GM12878 (cell line): ENCODE results near the gene F2RL3.

ENCODE experiments used
- POLR2A ChIP-seq: IDR thresholded peaks from 2 replicates; pipeline ENCODE4 v1.6.1; 2011; ENCODE audit warnings: low read depth, mild to moderate bottlenecking, low read length
- TF ChIP-seq, protein P1 (sequence below), 3 experiments: IDR thresholded peaks in 2 of 3; conservative IDR thresholded peaks in 1 of 3; 2 replicates each; pipeline ENCODE4 v1.5.1; 2011; ENCODE audit warnings: low read depth in 3 of 3, low read length in 3 of 3, mild to moderate bottlenecking in 3 of 3, control low read depth in 2 of 3, moderate library complexity in 2 of 3, inconsistent platforms in 1 of 3, mixed read lengths in 1 of 3; ENCODE audit not compliant: control insufficient read depth in 2 of 3, insufficient read depth in 1 of 3; ENCODE audit errors: extremely low read depth in 1 of 3

DNA sequence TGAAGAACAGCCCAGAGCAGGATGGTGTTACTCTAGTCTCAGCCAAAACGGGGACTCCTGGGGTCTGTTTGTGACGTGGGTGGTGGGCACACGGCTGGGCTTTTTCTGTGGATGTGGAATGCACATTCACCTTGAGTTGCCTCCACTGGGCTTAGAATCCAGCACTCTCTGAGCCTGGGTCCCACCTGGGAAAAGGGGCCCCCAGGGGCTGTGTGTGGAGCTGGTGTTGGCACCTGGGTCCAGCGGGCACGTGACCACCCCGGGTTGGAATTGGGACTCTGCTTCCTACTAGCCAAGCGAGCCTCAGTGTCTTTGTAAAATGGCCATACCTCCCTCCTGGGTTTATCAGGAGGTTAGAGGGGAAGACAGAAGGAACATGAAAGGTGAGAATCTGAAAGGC, 29.2 kb upstream of the F2RL3 start:
- TF ChIP-seq, protein P1, sequence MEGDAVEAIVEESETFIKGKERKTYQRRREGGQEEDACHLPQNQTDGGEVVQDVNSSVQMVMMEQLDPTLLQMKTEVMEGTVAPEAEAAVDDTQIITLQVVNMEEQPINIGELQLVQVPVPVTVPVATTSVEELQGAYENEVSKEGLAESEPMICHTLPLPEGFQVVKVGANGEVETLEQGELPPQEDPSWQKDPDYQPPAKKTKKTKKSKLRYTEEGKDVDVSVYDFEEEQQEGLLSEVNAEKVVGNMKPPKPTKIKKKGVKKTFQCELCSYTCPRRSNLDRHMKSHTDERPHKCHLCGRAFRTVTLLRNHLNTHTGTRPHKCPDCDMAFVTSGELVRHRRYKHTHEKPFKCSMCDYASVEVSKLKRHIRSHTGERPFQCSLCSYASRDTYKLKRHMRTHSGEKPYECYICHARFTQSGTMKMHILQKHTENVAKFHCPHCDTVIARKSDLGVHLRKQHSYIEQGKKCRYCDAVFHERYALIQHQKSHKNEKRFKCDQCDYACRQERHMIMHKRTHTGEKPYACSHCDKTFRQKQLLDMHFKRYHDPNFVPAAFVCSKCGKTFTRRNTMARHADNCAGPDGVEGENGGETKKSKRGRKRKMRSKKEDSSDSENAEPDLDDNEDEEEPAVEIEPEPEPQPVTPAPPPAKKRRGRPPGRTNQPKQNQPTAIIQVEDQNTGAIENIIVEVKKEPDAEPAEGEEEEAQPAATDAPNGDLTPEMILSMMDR (IDR thresholded peaks at IDR 0.05 in 2 of 3, conservative IDR thresholded peaks at IDR 0.05 in 1 of 3; ENCODE audit: control insufficient read depth in 2 of 3, extremely low read depth in 1 of 3, insufficient read depth in 1 of 3, low read depth in 3 of 3, low read length in 3 of 3), result no peak
- no peak for TF ChIP-seq POLR2A
